Vagina (tissue), 2 donors: ENCODE results near the gene MDFI.

Source experiments
- CTCF ChIP-seq, 3 experiments: fragments of 450-650 bp in 2 of 3; fragments of 200-600 bp in 1 of 3; sonication (generic) in 1 of 3; IDR thresholded peaks; one replicate each; pipeline ENCODE4 v1.5.1; 2017 to 2019; ENCODE audit warnings: antibody characterized with exemption in 3 of 3, mild to moderate bottlenecking in 2 of 3, moderate library complexity in 2 of 3
- POLR2A ChIP-seq, 2 donors: fragments of 450-650 bp; IDR thresholded peaks; one replicate each; pipeline ENCODE4 v1.6.1; 2017; ENCODE audit warnings: antibody characterized with exemption in 2 of 2, mild to moderate bottlenecking in 2 of 2, moderate library complexity in 2 of 2
- POLR2AphosphoS5 ChIP-seq, 2 donors: sonication (generic); formaldehyde crosslinking; IDR thresholded peaks; one replicate each; pipeline ENCODE4 v1.9.0; 2017; ENCODE audit warnings: antibody characterized with exemption in 2 of 2, mild to moderate bottlenecking in 2 of 2, low read depth in 1 of 2; ENCODE audit not compliant: insufficient read depth in 1 of 2

GRCh38 chr6:41623330-41623729, 14.9 kb upstream of the MDFI start:
- TF ChIP-seq CTCF (IDR thresholded peaks at IDR 0.05) (no peak), POLR2AphosphoS5 (IDR thresholded peaks at IDR 0.05; ENCODE audit: insufficient read depth in 1 of 2, low read depth in 1 of 2) (no peak), POLR2A (IDR thresholded peaks at IDR 0.05) (no peak)
